ENCODE measurements around the gene FMO1. TPM values are rescaled to one million over a fixed set of nuclear protein-coding genes. Genes with fewer than 3 reads are reported as not detected.

FMO1 gene
- total RNA-seq, 1 donor from 2014 or later = 0.49 TPM

GRCh38 chr1:171252482-171252881 is 4.2 kb downstream of the FMO1 start:
- intact Hi-C loops (cut with micrococcal nuclease) = no loop called here
- H3K36me3 ChIP-seq = no peaks in the 10 kb centered on the region
- H3K27ac ChIP-seq (replicated peaks) = no peak overlapping the region
- H3K27me3 ChIP-seq (ENCODE audit: low read depth) = peaks cover 43% of the 10 kb centered on the region
- no peaks in the 10 kb centered on the region for H3K9me3 ChIP-seq (replicated peaks)
- peaks cover 19% of the 10 kb centered on the region for H3K4me1 ChIP-seq
- TF ChIP-seq CTCF (IDR thresholded peaks at IDR 0.05; ENCODE audit: borderline replicate concordance) = no peak
- H3K4me3 ChIP-seq = no peak overlapping the region
- no peak for DNase-seq

- H3K36me3 ChIP-seq = no peaks in the 10 kb centered on the region
- intact Hi-C loops (cut with micrococcal nuclease) = no loop called here
- H3K4me3 ChIP-seq = no peak overlapping the region
- H3K9me3 ChIP-seq (replicated peaks) = no peaks in the 10 kb centered on the region
- H3K4me1 ChIP-seq = peaks cover 26% of the 10 kb centered on the region
- no peak for DNase-seq
- no peak overlapping the region for H3K27ac ChIP-seq (replicated peaks)
- TF ChIP-seq CTCF (IDR thresholded peaks at IDR 0.05; ENCODE audit: borderline replicate concordance) = no peak
- peaks cover 43% of the 10 kb centered on the region for H3K27me3 ChIP-seq (ENCODE audit: low read depth)
These were observed 6.6 kb downstream of the FMO1 start for GRCh38 chr1:171254859-171255258.

GRCh38 chr1:171256940-171257606 is 8.8 kb downstream of the FMO1 start:
- DNase-seq = no peak
- no peaks in the 10 kb centered on the region for H3K36me3 ChIP-seq
- intact Hi-C loops (cut with micrococcal nuclease) = no loop called here
- H3K9me3 ChIP-seq (replicated peaks) = no peaks in the 10 kb centered on the region
- no peak overlapping the region for H3K4me3 ChIP-seq
- H3K4me1 ChIP-seq = peaks cover 17% of the 10 kb centered on the region
- TF ChIP-seq CTCF (IDR thresholded peaks at IDR 0.05; ENCODE audit: borderline replicate concordance) = no peak
- peaks cover 34% of the 10 kb centered on the region for H3K27me3 ChIP-seq (ENCODE audit: low read depth)
- H3K27ac ChIP-seq (replicated peaks) = peak overlapping the region; percentile 51

- no peak for DNase-seq
- H3K27ac ChIP-seq (replicated peaks) = peak overlapping the region; percentile 51
These were observed 9.3 kb downstream of the FMO1 start for GRCh38 chr1:171257607-171258076.

GRCh38 chr1:171258429-171258828 is 10.1 kb downstream of the FMO1 start:
- Histone ChIP-seq H3K27me3 (ENCODE audit: low read depth) (peaks cover 26% of the 10 kb centered on the region), H3K4me1 (peaks cover 17% of the 10 kb centered on the region), H3K36me3 (no peaks in the 10 kb centered on the region), H3K9me3 (replicated peaks) (no peaks in the 10 kb centered on the region), H3K4me3 (no peak overlapping the region), H3K27ac (replicated peaks) (peak overlapping the region; percentile 51)
- DNase-seq = no peak
- intact Hi-C loops (cut with micrococcal nuclease) = no loop called here
- TF ChIP-seq CTCF (IDR thresholded peaks at IDR 0.05; ENCODE audit: borderline replicate concordance) = no peak

More at GRCh38 chr1:171257607-171258076, 9.3 kb downstream of the FMO1 start:
- Histone ChIP-seq H3K27me3 (ENCODE audit: low read depth) (peaks cover 34% of the 10 kb centered on the region), H3K4me1 (peaks cover 17% of the 10 kb centered on the region), H3K36me3 (no peaks in the 10 kb centered on the region), H3K4me3 (no peak overlapping the region), H3K9me3 (replicated peaks) (no peaks in the 10 kb centered on the region)
- TF ChIP-seq CTCF (IDR thresholded peaks at IDR 0.05; ENCODE audit: borderline replicate concordance) = no peak
- intact Hi-C loops (cut with micrococcal nuclease) = no loop called here
